Keratinocyte (primary cell): ENCODE results near the gene B3GALT6. TPM values are rescaled to one million over a fixed set of nuclear protein-coding genes. Genes with fewer than 3 reads are reported as not detected.

Experiments used
- DNase-seq: peaks from one replicate; pipeline ENCODE4 v3.0.0-alpha.2; 2011; ENCODE audit warnings: low read depth, missing footprints, low spot score
- FAIRE-seq: peaks from 2 replicates; lab custom pipeline; 2011; peaks lifted over from hg19 to GRCh38; lab: Jason Lieb, UNC
- H2AFZ ChIP-seq: 2 replicates; pipeline ENCODE4 v1.6.0; 2012; ENCODE audit warnings: low read length, control low read depth, inconsistent platforms; ENCODE audit not compliant: control insufficient read depth
- H3K27ac ChIP-seq: 2 replicates; pipeline ENCODE4 v1.5.1; 2011; ENCODE audit warnings: low read length; ENCODE audit not compliant: control insufficient read depth, insufficient read depth
- H3K27me3 ChIP-seq: 3 replicates; pipeline ENCODE4 v1.6.0; 2011; ENCODE audit warnings: low read length; ENCODE audit not compliant: control insufficient read depth, insufficient read depth; ENCODE audit errors: extremely low read depth
- H3K36me3 ChIP-seq, 2 experiments: 2 replicates in 1 of 2; 3 replicates in 1 of 2; pipeline ENCODE4 v1.5.1; 2011; ENCODE audit warnings: low read length in 2 of 2, mild to moderate bottlenecking in 1 of 2; ENCODE audit not compliant: control insufficient read depth in 2 of 2, insufficient read depth in 2 of 2; ENCODE audit errors: extremely low read depth in 1 of 2
- H3K4me1 ChIP-seq: 3 replicates; pipeline ENCODE4 v1.5.1; 2011; ENCODE audit warnings: low read length; ENCODE audit not compliant: control insufficient read depth, insufficient read depth; ENCODE audit errors: extremely low read depth
- H3K4me2 ChIP-seq: 3 replicates; pipeline ENCODE4 v1.6.0; 2011; ENCODE audit warnings: low read depth, low read length; ENCODE audit not compliant: control insufficient read depth, insufficient read depth; ENCODE audit errors: extremely low read depth
- H3K4me3 ChIP-seq, 3 experiments: fragments of 200-600 bp in 1 of 3; sonication (generic) in 1 of 3; 2 replicates in 2 of 3; 3 replicates in 1 of 3; pipeline ENCODE4 v1.5.1; 2011 to 2016; ENCODE audit warnings: low read length in 3 of 3, mild to moderate bottlenecking in 3 of 3, control low read depth in 2 of 3, inconsistent platforms in 1 of 3, low read depth in 1 of 3, mixed read lengths in 1 of 3, mixed run types in 1 of 3, moderate library complexity in 1 of 3; ENCODE audit not compliant: control insufficient read depth in 2 of 3, insufficient read depth in 2 of 3; ENCODE audit errors: extremely low read depth in 1 of 3
- H3K79me2 ChIP-seq: 2 replicates; pipeline ENCODE4 v1.6.0; 2012; ENCODE audit warnings: low read length; ENCODE audit not compliant: control insufficient read depth, insufficient read depth
- H3K9ac ChIP-seq: 3 replicates; pipeline ENCODE4 v1.6.0; 2011; ENCODE audit warnings: low read length; ENCODE audit not compliant: control insufficient read depth, insufficient read depth; ENCODE audit errors: extremely low read depth
- H3K9me1 ChIP-seq: 3 replicates; pipeline ENCODE4 v1.6.0; 2011; ENCODE audit warnings: low read length; ENCODE audit not compliant: control insufficient read depth, insufficient read depth; ENCODE audit errors: extremely low read depth
- H3K9me3 ChIP-seq: 2 replicates; pipeline ENCODE4 v1.5.1; 2012; ENCODE audit warnings: low read depth, low read length; ENCODE audit not compliant: control insufficient read depth
- H4K20me1 ChIP-seq: 3 replicates; pipeline ENCODE4 v1.6.0; 2011; ENCODE audit warnings: low read length; ENCODE audit not compliant: control insufficient read depth, insufficient read depth; ENCODE audit errors: extremely low read depth
- EZH2 ChIP-seq: IDR thresholded peaks from one replicate; pipeline ENCODE4 v1.6.1; 2012; ENCODE audit warnings: inconsistent platforms, mild to moderate bottlenecking, low read length, moderate library complexity
- dilution Hi-C: fragments of 300-500 bp; cut with MboI; formaldehyde crosslinking; loops from one replicate; pipeline ENCODE4 v1.7.0; 2020; ENCODE audit warnings: low sequenced_read_pairs; ENCODE audit not compliant: extremely low pct_ligation_motif_present
- polyA plus RNA-seq, 5 experiments: library from polyadenylated mRNA; depleted of rRNA in 3 of 5; stranded (reverse) in 3 of 5; stranded (forward) in 1 of 5; unstranded in 1 of 5; fragments of >200 nt; gene quantifications; 1 replicate in 1 of 5; 2 replicates in 3 of 5; 3 replicates in 1 of 5; pipeline versions ENCODE4 v1.2.1 to v1.2.3, GENCODE V29; 2011 to 2012; ENCODE audit warnings: missing spikeins in 2 of 5, low read depth in 1 of 5, low replicate concordance in 1 of 5
- TF ChIP-seq, protein P1 (sequence below), 3 experiments: IDR thresholded peaks in 1 of 3; conservative IDR thresholded peaks in 1 of 3; optimal IDR thresholded peaks in 1 of 3; 2 replicates in 2 of 3; 3 replicates in 1 of 3; pipeline versions ENCODE3 to v1.5.1; 2011; ENCODE audit warnings: low read length in 3 of 3, mild to moderate bottlenecking in 3 of 3, moderate library complexity in 2 of 3, control low read depth in 1 of 3, inconsistent platforms in 1 of 3; ENCODE audit not compliant: insufficient read depth in 2 of 3; ENCODE audit errors: extremely low read depth in 1 of 3

B3GALT6 gene
- polyA plus RNA-seq, 1 donor (not counting 4 experiments of a cell fraction or from before 2014, with no cell fraction given), result 6.8 TPM

DNA sequence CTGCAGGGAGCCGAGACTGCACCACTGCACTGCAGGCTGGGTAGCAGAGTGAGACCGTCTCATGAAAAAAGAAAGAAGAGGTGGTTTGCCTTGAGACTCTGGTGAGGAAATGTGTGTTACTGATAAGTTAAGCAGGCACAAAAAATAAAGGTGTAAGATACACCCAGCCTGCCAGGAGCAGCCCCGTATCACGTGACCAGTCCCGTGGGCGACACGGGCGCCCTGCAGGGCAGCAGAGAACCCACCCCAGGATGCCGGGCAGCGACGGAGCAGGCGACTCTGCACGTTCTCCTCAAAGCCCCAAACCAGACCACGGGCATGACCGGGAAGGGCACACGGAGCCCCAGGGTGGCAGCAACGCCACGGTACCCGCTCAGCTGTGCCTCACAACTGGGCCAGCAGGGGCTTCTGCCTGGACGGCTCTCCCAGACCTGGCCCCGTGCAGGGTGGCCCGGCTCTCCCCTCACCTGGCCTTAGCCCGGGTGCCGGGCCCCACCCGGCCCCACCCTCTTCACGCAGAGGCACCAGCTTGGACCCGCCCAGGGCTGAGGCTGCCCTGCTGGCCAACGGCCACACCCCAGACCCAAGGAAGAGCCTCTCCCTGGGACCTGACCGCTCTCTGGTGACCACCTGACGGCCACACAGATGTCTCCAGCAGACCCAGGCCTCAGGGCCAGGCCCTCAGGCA lies 10.0 kb upstream of the B3GALT6 start:
- peaks cover 5% of the 10 kb centered on the region for H4K20me1 ChIP-seq

DNA sequence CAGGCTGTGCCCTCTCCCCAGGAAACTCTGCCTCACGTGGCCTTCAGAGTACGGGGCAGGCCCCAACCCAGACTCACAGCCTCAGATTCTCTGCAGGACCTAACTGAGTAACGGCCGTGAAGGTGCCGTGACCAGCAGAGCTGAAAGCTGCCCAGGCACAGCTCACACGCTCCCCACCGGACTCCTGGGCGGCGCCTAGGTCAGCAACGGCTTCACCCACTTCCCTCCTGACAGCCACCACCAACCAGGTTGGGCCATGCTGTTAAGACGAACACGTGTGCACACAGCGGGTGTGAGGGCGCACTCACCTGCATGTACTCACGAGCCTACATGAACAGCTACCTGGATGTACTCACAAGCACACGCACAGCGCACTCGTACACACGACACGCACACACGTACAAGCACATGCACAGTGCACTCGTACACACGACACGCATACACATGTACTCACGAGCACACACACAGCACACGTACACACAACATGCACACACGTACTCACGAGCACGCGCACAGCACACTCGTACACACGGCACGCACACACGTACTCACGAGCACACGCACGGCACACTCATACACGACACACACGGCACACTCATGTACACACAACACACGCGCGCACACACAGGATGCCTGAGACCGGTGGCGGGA lies 9.3 kb upstream of the B3GALT6 start:
- no peaks in the 10 kb centered on the region for H3K9me1 ChIP-seq
- peaks cover 29 to 39% of the 10 kb centered on the region in 2 experiments for H3K36me3 ChIP-seq
- H3K79me2 ChIP-seq, result peaks cover 33% of the 10 kb centered on the region
- H3K27me3 ChIP-seq, result no peaks in the 10 kb centered on the region
- TF ChIP-seq EZH2, result no peak
- TF ChIP-seq, protein P1, sequence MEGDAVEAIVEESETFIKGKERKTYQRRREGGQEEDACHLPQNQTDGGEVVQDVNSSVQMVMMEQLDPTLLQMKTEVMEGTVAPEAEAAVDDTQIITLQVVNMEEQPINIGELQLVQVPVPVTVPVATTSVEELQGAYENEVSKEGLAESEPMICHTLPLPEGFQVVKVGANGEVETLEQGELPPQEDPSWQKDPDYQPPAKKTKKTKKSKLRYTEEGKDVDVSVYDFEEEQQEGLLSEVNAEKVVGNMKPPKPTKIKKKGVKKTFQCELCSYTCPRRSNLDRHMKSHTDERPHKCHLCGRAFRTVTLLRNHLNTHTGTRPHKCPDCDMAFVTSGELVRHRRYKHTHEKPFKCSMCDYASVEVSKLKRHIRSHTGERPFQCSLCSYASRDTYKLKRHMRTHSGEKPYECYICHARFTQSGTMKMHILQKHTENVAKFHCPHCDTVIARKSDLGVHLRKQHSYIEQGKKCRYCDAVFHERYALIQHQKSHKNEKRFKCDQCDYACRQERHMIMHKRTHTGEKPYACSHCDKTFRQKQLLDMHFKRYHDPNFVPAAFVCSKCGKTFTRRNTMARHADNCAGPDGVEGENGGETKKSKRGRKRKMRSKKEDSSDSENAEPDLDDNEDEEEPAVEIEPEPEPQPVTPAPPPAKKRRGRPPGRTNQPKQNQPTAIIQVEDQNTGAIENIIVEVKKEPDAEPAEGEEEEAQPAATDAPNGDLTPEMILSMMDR (optimal IDR thresholded peaks at IDR 0.05 in 1 of 3, IDR thresholded peaks at IDR 0.05 in 1 of 3, conservative IDR thresholded peaks at IDR 0.05 in 1 of 3; ENCODE audit: extremely low read depth in 1 of 3, insufficient read depth in 2 of 3, low read length in 3 of 3), result no peak
- DNase-seq (no peak), FAIRE-seq (no peak)
- no peak overlapping the region for H3K4me2 ChIP-seq
- no peak overlapping the region for H3K9ac ChIP-seq
- no peak overlapping the region for H3K27ac ChIP-seq
- H3K4me3 ChIP-seq, result no peak overlapping the region
- no peak overlapping the region for H2AFZ ChIP-seq
- no peaks in the 10 kb centered on the region for H3K9me3 ChIP-seq
- dilution Hi-C loops, result no loop called here
- peaks cover 6% of the 10 kb centered on the region for H3K4me1 ChIP-seq
- H4K20me1 ChIP-seq, result peaks cover 5% of the 10 kb centered on the region

More for the DNA sequence above, 10.0 kb upstream of the B3GALT6 start:
- DNase-seq (no peak), FAIRE-seq (no peak)
- no peak overlapping the region for H2AFZ ChIP-seq
- no peak overlapping the region for H3K4me3 ChIP-seq
- H3K79me2 ChIP-seq, result peaks cover 28% of the 10 kb centered on the region
- no peaks in the 10 kb centered on the region for H3K9me3 ChIP-seq
- no peak overlapping the region for H3K9ac ChIP-seq
- no peaks in the 10 kb centered on the region for H3K27me3 ChIP-seq
- peaks cover 8% of the 10 kb centered on the region for H3K4me1 ChIP-seq
- dilution Hi-C loops, result no loop called here
- no peak overlapping the region for H3K4me2 ChIP-seq
- H3K36me3 ChIP-seq, result peaks cover 26 to 42% of the 10 kb centered on the region in 2 experiments
- no peaks in the 10 kb centered on the region for H3K9me1 ChIP-seq
- no peak for TF ChIP-seq EZH2
- TF ChIP-seq, protein P1 (optimal IDR thresholded peaks at IDR 0.05 in 1 of 3, IDR thresholded peaks at IDR 0.05 in 1 of 3, conservative IDR thresholded peaks at IDR 0.05 in 1 of 3; ENCODE audit: extremely low read depth in 1 of 3, insufficient read depth in 2 of 3, low read length in 3 of 3), result no peak
- H3K27ac ChIP-seq, result no peak overlapping the region
